Measurements from ENCODE around the gene CAPN14. TPM values are rescaled to one million over a fixed set of nuclear protein-coding genes. Genes with fewer than 3 reads are reported as not detected.

Gene CAPN14
- total and polyA plus RNA-seq, 4 donors: 0.03 to 0.26 (median 0.14) TPM

GRCh38 chr2:31204783-31205182 lies 12.5 kb downstream of the CAPN14 start:
- H3K27me3 ChIP-seq (ENCODE audit: control insufficient read depth in 3 of 3, insufficient read depth in 3 of 3, low read length in 2 of 3): no peaks in the 10 kb centered on the region

DNA sequence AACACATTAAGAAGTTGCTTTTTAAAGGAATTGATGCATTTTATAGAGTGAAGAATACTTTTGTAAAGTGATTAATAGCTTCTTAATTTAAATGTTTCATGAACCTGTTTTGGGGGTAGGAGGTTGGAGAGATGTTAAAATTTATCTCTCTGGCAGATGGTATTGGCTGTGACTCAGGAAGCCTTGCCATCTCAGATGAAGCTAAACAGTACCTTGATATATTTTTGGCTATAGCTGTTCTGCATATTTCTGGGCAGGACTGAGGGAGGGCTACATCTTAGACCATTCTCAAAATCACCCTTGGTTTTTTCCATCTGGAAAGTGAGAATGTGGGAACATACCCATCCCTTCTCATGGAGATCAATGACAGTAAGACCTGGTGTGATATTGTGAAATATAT lies 13.4 kb downstream of the CAPN14 start:
- DNase-seq (no peak), ATAC-seq (ENCODE audit: insufficient read depth, low FRiP score) (no peak)
- H3K9me3 ChIP-seq (ENCODE audit: control insufficient read depth in 4 of 4, insufficient read depth in 3 of 4, low read length in 3 of 4): no peaks in the 10 kb centered on the region
- H3K27me3 ChIP-seq (ENCODE audit: control insufficient read depth in 3 of 3, insufficient read depth in 3 of 3, low read length in 2 of 3): no peaks in the 10 kb centered on the region
- peaks cover 0 to 9% (median 0%) of the 10 kb centered on the region in 5 donors for H3K4me1 ChIP-seq (ENCODE audit: control insufficient read depth in 5 of 5, insufficient read depth in 5 of 5, low read length in 5 of 5)
- no peak overlapping the region for H3K4me3 ChIP-seq
- no peak for TF ChIP-seq CTCF (IDR thresholded peaks at IDR 0.05; ENCODE audit: control extremely low read depth, extremely low read depth)
- H3K36me3 ChIP-seq (ENCODE audit: control insufficient read depth in 4 of 4, insufficient read depth in 4 of 4, low read length in 4 of 4): no peaks in the 10 kb centered on the region
- H3K9ac ChIP-seq (ENCODE audit: insufficient read depth in 1 of 2, low read length in 2 of 2): no peak overlapping the region
- no peak overlapping the region for H3K27ac ChIP-seq (ENCODE audit: low read depth in 1 of 2, low read length in 1 of 2)

More at GRCh38 chr2:31204783-31205182, 12.5 kb downstream of the CAPN14 start:
- H3K9me3 ChIP-seq (ENCODE audit: control insufficient read depth in 4 of 4, insufficient read depth in 3 of 4, low read length in 3 of 4): no peaks in the 10 kb centered on the region
- H3K4me3 ChIP-seq: no peak overlapping the region
- no peak overlapping the region for H3K27ac ChIP-seq (ENCODE audit: low read depth in 1 of 2, low read length in 1 of 2)
- WGBS, 2 donors: 85 to 95% methylated on average over 6 of the region's 6 CpGs
- no peak overlapping the region for H3K9ac ChIP-seq (ENCODE audit: insufficient read depth in 1 of 2, low read length in 2 of 2)
- TF ChIP-seq CTCF (IDR thresholded peaks at IDR 0.05; ENCODE audit: control extremely low read depth, extremely low read depth): no peak
- peaks cover 0 to 9% (median 0%) of the 10 kb centered on the region in 5 donors for H3K4me1 ChIP-seq (ENCODE audit: control insufficient read depth in 5 of 5, insufficient read depth in 5 of 5, low read length in 5 of 5)
- DNase-seq (no peak), ATAC-seq (ENCODE audit: insufficient read depth, low FRiP score) (no peak)
- no peaks in the 10 kb centered on the region for H3K36me3 ChIP-seq (ENCODE audit: control insufficient read depth in 4 of 4, insufficient read depth in 4 of 4, low read length in 4 of 4)

- no peak for ATAC-seq (ENCODE audit: insufficient read depth, low FRiP score)
- H3K4me1 ChIP-seq (ENCODE audit: control insufficient read depth in 5 of 5, insufficient read depth in 5 of 5, low read length in 5 of 5): peaks cover 0 to 9% (median 0%) of the 10 kb centered on the region in 5 donors
- no peaks in the 10 kb centered on the region for H3K9me3 ChIP-seq (ENCODE audit: control insufficient read depth in 4 of 4, insufficient read depth in 3 of 4, low read length in 3 of 4)
- H3K27me3 ChIP-seq (ENCODE audit: control insufficient read depth in 3 of 3, insufficient read depth in 3 of 3, low read length in 2 of 3): no peaks in the 10 kb centered on the region
- no peak for DNase-seq
- H3K9ac ChIP-seq (ENCODE audit: insufficient read depth in 1 of 2, low read length in 2 of 2): no peak overlapping the region
- H3K4me3 ChIP-seq: no peak overlapping the region
- H3K27ac ChIP-seq (ENCODE audit: low read depth in 1 of 2, low read length in 1 of 2): no peak overlapping the region
- WGBS, 2 donors: 85 to 92% methylated on average over 5 of the region's 5 CpGs
- no peaks in the 10 kb centered on the region for H3K36me3 ChIP-seq (ENCODE audit: control insufficient read depth in 4 of 4, insufficient read depth in 4 of 4, low read length in 4 of 4)
- TF ChIP-seq CTCF (IDR thresholded peaks at IDR 0.05; ENCODE audit: control extremely low read depth, extremely low read depth): no peak
These were observed 14.5 kb downstream of the CAPN14 start for GRCh38 chr2:31202833-31203232.

- 73 to 86% methylated on average over 5 of the region's 5 CpGs for WGBS, 2 donors
- Histone ChIP-seq H3K9ac (ENCODE audit: insufficient read depth in 1 of 2, low read length in 2 of 2) (no peak overlapping the region), H3K9me3 (ENCODE audit: control insufficient read depth in 4 of 4, insufficient read depth in 3 of 4, low read length in 3 of 4) (no peaks in the 10 kb centered on the region), H3K27me3 (ENCODE audit: control insufficient read depth in 3 of 3, insufficient read depth in 3 of 3, low read length in 2 of 3) (no peaks in the 10 kb centered on the region), H3K27ac (ENCODE audit: low read depth in 1 of 2, low read length in 1 of 2) (no peak overlapping the region), H3K36me3 (ENCODE audit: control insufficient read depth in 4 of 4, insufficient read depth in 4 of 4, low read length in 4 of 4) (no peaks in the 10 kb centered on the region), H3K4me1 (ENCODE audit: control insufficient read depth in 5 of 5, insufficient read depth in 5 of 5, low read length in 5 of 5) (peaks cover 0 to 9% (median 0%) of the 10 kb centered on the region in 5 donors), H3K4me3 (no peak overlapping the region)
- ATAC-seq (ENCODE audit: insufficient read depth, low FRiP score) (no peak), DNase-seq (peak; percentile 35 to 72 (median 43))
- TF ChIP-seq CTCF (IDR thresholded peaks at IDR 0.05; ENCODE audit: control extremely low read depth, extremely low read depth): no peak
These were observed 15.3 kb downstream of the CAPN14 start for GRCh38 chr2:31202041-31202440.

Data from lung (tissue), 12 donors.